SU-DHL-6 (cell line): ENCODE measurements around the gene MED23.

Source experiments
- H2AFZ ChIP-seq: fragments of 200-600 bp; sonication (generic); 2 replicates; pipeline ENCODE4 v1.6.1; 2014; ENCODE audit warnings: low read depth, mild to moderate bottlenecking, moderate library complexity, mixed read lengths, antibody characterized with exemption, low read length; ENCODE audit not compliant: severe bottlenecking
- H3F3A ChIP-seq: fragments of 200-600 bp; shearing (Covaris generic); 2 replicates; pipeline ENCODE4 v1.6.0; 2016; ENCODE audit warnings: antibody characterized with exemption, mild to moderate bottlenecking; ENCODE audit not compliant: insufficient read depth
- H3K27ac ChIP-seq: fragments of 200-600 bp; sonication (generic); 2 replicates; pipeline ENCODE4 v1.5.1; 2016; ENCODE audit warnings: low read depth, mild to moderate bottlenecking, low read length, moderate library complexity, mixed read lengths
- H3K27me3 ChIP-seq: fragments of 200-600 bp; sonication (generic), shearing (Covaris generic); 2 replicates; pipeline ENCODE4 v1.6.0; 2014; ENCODE audit warnings: mild to moderate bottlenecking, low read length
- H3K36me3 ChIP-seq: fragments of 200-600 bp; sonication (generic); 2 replicates; pipeline ENCODE4 v1.6.1; 2014; ENCODE audit warnings: mild to moderate bottlenecking, low read length, mixed read lengths
- H3K4me2 ChIP-seq: fragments of 300-600, 200-600 bp; shearing (Covaris generic), sonication (generic); 2 replicates; pipeline ENCODE4 v1.6.0; 2014; ENCODE audit warnings: low read length, low read depth, mild to moderate bottlenecking; ENCODE audit not compliant: poor library complexity, severe bottlenecking
- H3K4me3 ChIP-seq: fragments of 200-600 bp; sonication (generic); 2 replicates; pipeline ENCODE4 v1.5.1; 2014; ENCODE audit warnings: antibody characterized with exemption, low read length, mild to moderate bottlenecking, mixed read lengths; ENCODE audit not compliant: insufficient read depth, poor library complexity, severe bottlenecking
- H3K79me2 ChIP-seq: fragments of 200-600 bp; sonication (generic); 2 replicates; pipeline ENCODE4 v1.6.1; 2014; ENCODE audit warnings: mild to moderate bottlenecking, low read length, moderate library complexity; ENCODE audit not compliant: insufficient read depth
- H3K9ac ChIP-seq: fragments of 200-600 bp; sonication (generic); 2 replicates; pipeline ENCODE4 v1.7.0; 2014; ENCODE audit warnings: mild to moderate bottlenecking, low read length
- H3K9me2 ChIP-seq: fragments of 200-600 bp; sonication (generic); replicated peaks from 2 replicates; pipeline ENCODE4 v1.6.1; 2014; ENCODE audit warnings: low read length; ENCODE audit not compliant: insufficient read depth
- H3K9me3 ChIP-seq: fragments of 200-600 bp; sonication (generic); 2 replicates; pipeline ENCODE4 v1.6.1; 2014; ENCODE audit warnings: low read length, mixed read lengths; ENCODE audit not compliant: insufficient read depth
- H4K20me1 ChIP-seq: fragments of 200-600 bp; sonication (generic); 2 replicates; pipeline ENCODE4 v1.6.1; 2014; ENCODE audit warnings: low read depth, mild to moderate bottlenecking, antibody characterized with exemption, low read length, moderate library complexity, mixed read lengths
- EZH2phosphoT487 ChIP-seq: fragments of 200-600 bp; sonication (generic), shearing (Covaris generic); conservative IDR thresholded peaks from 2 replicates; pipeline ENCODE4 v1.6.1; 2018; ENCODE audit warnings: mild to moderate bottlenecking, antibody characterized with exemption, low read length, moderate library complexity, mixed read lengths
- TF ChIP-seq, protein P1 (sequence below): fragments of 200-600 bp; sonication (generic); IDR thresholded peaks from one replicate; pipeline ENCODE4 v1.5.1; 2017; ENCODE audit warnings: antibody characterized with exemption, mild to moderate bottlenecking, low read length, moderate library complexity; ENCODE audit not compliant: insufficient read depth, poor library complexity, severe bottlenecking

The MED23 gene

DNA sequence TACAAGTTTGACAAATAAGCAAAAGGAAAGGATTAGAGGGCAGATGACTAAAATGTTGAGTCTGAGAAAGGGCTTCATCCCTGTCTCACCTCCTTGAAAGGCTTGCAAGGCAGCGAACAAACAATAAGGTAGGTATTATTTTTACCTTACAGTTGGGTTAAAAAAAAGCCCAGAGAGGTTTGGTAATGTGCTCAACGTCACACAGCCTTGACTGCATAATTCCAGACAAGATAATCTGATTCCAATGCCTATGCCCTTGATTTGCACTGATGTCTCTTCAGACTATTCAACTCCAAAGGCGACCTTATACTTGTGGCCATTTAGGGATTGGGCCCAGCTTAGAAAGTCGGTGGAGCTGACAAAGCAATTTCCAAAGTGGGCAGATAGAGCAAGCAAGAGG, 53.4 kb downstream of the MED23 start:
- no peaks in the 10 kb centered on the region for H3F3A ChIP-seq
- no peaks in the 10 kb centered on the region for H4K20me1 ChIP-seq
- H3K27ac ChIP-seq: no peak overlapping the region
- no peak overlapping the region for H3K9ac ChIP-seq
- no peak overlapping the region for H3K4me2 ChIP-seq
- no peaks in the 10 kb centered on the region for H3K79me2 ChIP-seq
- H3K9me3 ChIP-seq: no peaks in the 10 kb centered on the region
- TF ChIP-seq, protein P1, sequence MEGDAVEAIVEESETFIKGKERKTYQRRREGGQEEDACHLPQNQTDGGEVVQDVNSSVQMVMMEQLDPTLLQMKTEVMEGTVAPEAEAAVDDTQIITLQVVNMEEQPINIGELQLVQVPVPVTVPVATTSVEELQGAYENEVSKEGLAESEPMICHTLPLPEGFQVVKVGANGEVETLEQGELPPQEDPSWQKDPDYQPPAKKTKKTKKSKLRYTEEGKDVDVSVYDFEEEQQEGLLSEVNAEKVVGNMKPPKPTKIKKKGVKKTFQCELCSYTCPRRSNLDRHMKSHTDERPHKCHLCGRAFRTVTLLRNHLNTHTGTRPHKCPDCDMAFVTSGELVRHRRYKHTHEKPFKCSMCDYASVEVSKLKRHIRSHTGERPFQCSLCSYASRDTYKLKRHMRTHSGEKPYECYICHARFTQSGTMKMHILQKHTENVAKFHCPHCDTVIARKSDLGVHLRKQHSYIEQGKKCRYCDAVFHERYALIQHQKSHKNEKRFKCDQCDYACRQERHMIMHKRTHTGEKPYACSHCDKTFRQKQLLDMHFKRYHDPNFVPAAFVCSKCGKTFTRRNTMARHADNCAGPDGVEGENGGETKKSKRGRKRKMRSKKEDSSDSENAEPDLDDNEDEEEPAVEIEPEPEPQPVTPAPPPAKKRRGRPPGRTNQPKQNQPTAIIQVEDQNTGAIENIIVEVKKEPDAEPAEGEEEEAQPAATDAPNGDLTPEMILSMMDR: no peak
- TF ChIP-seq EZH2phosphoT487: no peak
- no peak overlapping the region for H2AFZ ChIP-seq
- H3K36me3 ChIP-seq: no peaks in the 10 kb centered on the region; the same call in 1 of the 2 replicates
- no peak overlapping the region for H3K4me3 ChIP-seq
- no peaks in the 10 kb centered on the region for H3K9me2 ChIP-seq
- no peaks in the 10 kb centered on the region for H3K27me3 ChIP-seq

DNA sequence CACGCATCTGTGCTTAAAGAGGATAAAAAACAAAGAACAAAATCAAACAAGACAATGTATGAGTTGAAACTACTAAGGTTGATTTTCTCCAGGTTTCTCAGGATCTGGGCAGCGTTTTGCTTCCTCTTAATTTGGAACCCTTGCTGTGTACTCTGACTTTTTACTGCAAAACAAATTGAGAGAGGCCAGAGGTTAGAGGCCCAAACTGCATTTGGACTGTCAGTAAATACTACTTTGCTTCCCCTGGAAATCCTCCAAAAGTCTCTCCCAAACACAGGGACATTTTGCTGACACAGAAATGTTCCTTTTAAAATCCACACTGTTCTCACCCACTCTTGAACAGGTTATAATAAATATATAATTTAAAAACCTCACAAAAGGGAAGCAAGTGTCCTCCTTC, 53.9 kb downstream of the MED23 start:
- Histone ChIP-seq H3K79me2 (no peaks in the 10 kb centered on the region), H3K9me3 (no peaks in the 10 kb centered on the region), H3K9me2 (no peaks in the 10 kb centered on the region), H3K4me2 (no peak overlapping the region), H3K4me3 (no peak overlapping the region), H3F3A (no peaks in the 10 kb centered on the region), H2AFZ (no peak overlapping the region), H4K20me1 (no peaks in the 10 kb centered on the region), H3K27me3 (no peaks in the 10 kb centered on the region), H3K9ac (no peak overlapping the region), H3K36me3 (no peaks in the 10 kb centered on the region), H3K27ac (no peak overlapping the region)
- no peak for TF ChIP-seq EZH2phosphoT487
- TF ChIP-seq, protein P1: no peak

DNA sequence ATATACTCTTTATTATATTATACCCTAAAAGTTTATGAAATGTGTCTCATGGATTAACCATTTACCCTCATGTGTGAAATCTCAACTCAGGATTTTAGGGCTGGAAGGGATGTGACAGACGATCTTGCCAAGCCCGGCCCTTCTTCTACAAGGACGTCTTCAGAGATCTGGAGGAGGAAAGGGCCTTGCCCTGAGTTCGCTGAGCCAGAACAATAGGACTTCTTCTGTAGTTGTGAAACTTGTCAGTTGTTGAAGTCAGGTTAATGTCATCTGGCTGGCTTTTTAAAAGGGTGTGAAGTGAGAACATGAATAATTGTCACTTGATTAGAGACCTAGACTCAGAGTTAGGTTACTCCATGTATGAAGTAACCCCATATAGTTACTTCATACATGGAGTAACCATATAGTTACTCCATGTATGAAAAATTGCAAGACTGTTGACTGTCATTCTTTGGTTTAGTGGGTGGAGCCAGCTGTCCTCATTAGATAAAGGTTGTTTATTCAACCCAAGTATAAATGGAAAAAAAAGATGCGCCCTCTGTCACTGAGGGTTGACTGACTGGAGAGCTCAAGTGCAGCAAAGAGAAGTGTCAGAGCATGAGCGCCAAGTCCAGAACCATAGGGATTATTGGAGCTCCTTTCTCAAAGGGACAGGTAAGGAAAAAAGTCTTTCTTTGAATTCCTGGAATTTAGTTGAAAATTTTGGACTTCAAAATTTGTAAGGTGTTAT, 55.2 kb downstream of the MED23 start, which contains the start of gene ARG1:
TSS of gene ARG1 (plus strand) at position 541 of the 730 bp plus-strand sequence. CDS start at position 598, 57 bp downstream.
- H3K27me3 ChIP-seq: no peaks in the 10 kb centered on the region
- no peak within 1 kb of the TSS for H2AFZ ChIP-seq
- no peak within 1 kb of the TSS for H3K9ac ChIP-seq
- H3F3A ChIP-seq: no peaks in the 10 kb centered on the region
- H3K27ac ChIP-seq: no peak within 1 kb of the TSS
- TF ChIP-seq EZH2phosphoT487: no peak
- TF ChIP-seq, protein P1: no peak
- H3K36me3 ChIP-seq: no peaks in the 10 kb centered on the region
- H3K9me2 ChIP-seq: no peaks in the 10 kb centered on the region
- H3K79me2 ChIP-seq: no peaks in the 10 kb centered on the region
- no peaks in the 10 kb centered on the region for H4K20me1 ChIP-seq
- H3K4me3 ChIP-seq: no peak within 1 kb of the TSS
- no peaks in the 10 kb centered on the region for H3K9me3 ChIP-seq
- no peak within 1 kb of the TSS for H3K4me2 ChIP-seq
